Muscle layer of duodenum (tissue), 2 donors: ENCODE results near the gene RPS27L.
A peak's percentile ranks its signal among the peaks of the same experiment; 100 is the strongest.

Experiments
- H3K27ac ChIP-seq: one replicate; pipeline ENCODE4 v1.7.0; 2013; ENCODE audit warnings: mild to moderate bottlenecking, low read length
- H3K27me3 ChIP-seq: one replicate; pipeline ENCODE4 v1.7.0; 2013; ENCODE audit warnings: low read depth, mild to moderate bottlenecking, control low read depth, low read length
- H3K36me3 ChIP-seq, 2 donors: one replicate each; pipeline ENCODE4 v1.7.0; 2013; ENCODE audit warnings: low read length in 2 of 2, control low read depth in 1 of 2, mild to moderate bottlenecking in 1 of 2; ENCODE audit not compliant: insufficient read depth in 2 of 2, control insufficient read depth in 1 of 2
- H3K4me1 ChIP-seq, 2 donors: one replicate each; pipeline ENCODE4 v1.7.0; 2013; ENCODE audit warnings: low read length in 2 of 2, mild to moderate bottlenecking in 2 of 2, control low read depth in 1 of 2, moderate library complexity in 1 of 2; ENCODE audit not compliant: insufficient read depth in 2 of 2, control insufficient read depth in 1 of 2
- H3K4me3 ChIP-seq, 2 donors: one replicate each; pipeline ENCODE4 v1.7.0; 2013; ENCODE audit warnings: low read length in 2 of 2, low read depth in 1 of 2, mild to moderate bottlenecking in 1 of 2
- H3K9me3 ChIP-seq, 2 donors: one replicate each; pipeline ENCODE4 v1.7.0; 2013; ENCODE audit warnings: low read length in 2 of 2, control low read depth in 1 of 2, mild to moderate bottlenecking in 1 of 2; ENCODE audit not compliant: control insufficient read depth in 1 of 2
- donor health status: healthy.

The RPS27L gene

GRCh38 chr15:63134245-63134985 is 22.9 kb downstream of the RPS27L start:
- H3K4me1 ChIP-seq: peaks cover 0 to 4% of the 10 kb centered on the region in 2 donors
- no peaks in the 10 kb centered on the region for H3K27me3 ChIP-seq
- no peaks in the 10 kb centered on the region for H3K9me3 ChIP-seq
- no peak overlapping the region for H3K27ac ChIP-seq
- no peak overlapping the region for H3K4me3 ChIP-seq
- H3K36me3 ChIP-seq: peaks cover 7 to 22% of the 10 kb centered on the region in 2 donors

- Histone ChIP-seq H3K36me3 (peaks cover 7 to 22% of the 10 kb centered on the region in 2 donors), H3K27ac (no peak overlapping the region), H3K27me3 (no peaks in the 10 kb centered on the region), H3K9me3 (no peaks in the 10 kb centered on the region), H3K4me3 (no peak overlapping the region), H3K4me1 (peaks cover 0 to 4% of the 10 kb centered on the region in 2 donors)
Measured at GRCh38 chr15:63133786-63134185, 23.5 kb downstream of the RPS27L start.

- H3K36me3 ChIP-seq: peaks cover 17 to 23% of the 10 kb centered on the region in 2 donors
Measured at GRCh38 chr15:63126726-63127125, 30.6 kb downstream of the RPS27L start.

GRCh38 chr15:63124506-63124905 is 32.8 kb downstream of the RPS27L start:
- H3K27me3 ChIP-seq: no peaks in the 10 kb centered on the region

More at GRCh38 chr15:63126726-63127125, 30.6 kb downstream of the RPS27L start:
- Histone ChIP-seq H3K27ac (no peak overlapping the region), H3K9me3 (no peaks in the 10 kb centered on the region), H3K4me1 (peaks cover 0 to 3% of the 10 kb centered on the region in 2 donors), H3K27me3 (no peaks in the 10 kb centered on the region), H3K4me3 (no peak overlapping the region)

GRCh38 chr15:63122002-63122875 is 35.0 kb downstream of the RPS27L start:
- H3K27ac ChIP-seq: peak overlapping the region; percentile 23
- no peaks in the 10 kb centered on the region for H3K9me3 ChIP-seq
- no peaks in the 10 kb centered on the region for H3K27me3 ChIP-seq
- peak overlapping the region; percentile 85 to 98 for H3K4me3 ChIP-seq
- peaks cover 4 to 7% of the 10 kb centered on the region in 2 donors for H3K36me3 ChIP-seq
- peaks cover 0 to 3% of the 10 kb centered on the region in 2 donors for H3K4me1 ChIP-seq

More at GRCh38 chr15:63124506-63124905, 32.8 kb downstream of the RPS27L start:
- no peak overlapping the region for H3K4me3 ChIP-seq
- peaks cover 11 to 12% of the 10 kb centered on the region in 2 donors for H3K36me3 ChIP-seq
- no peaks in the 10 kb centered on the region for H3K9me3 ChIP-seq
- H3K4me1 ChIP-seq: peaks cover 0 to 3% of the 10 kb centered on the region in 2 donors
- no peak overlapping the region for H3K27ac ChIP-seq

GRCh38 chr15:63121382-63122001 is 35.8 kb downstream of the RPS27L start, which contains the start of gene LACTB:
LACTB (plus strand) TSS chr15:63121861; CDS start chr15:63121872, 11 bp downstream.
- Histone ChIP-seq H3K27ac (peak within 1 kb of the TSS; percentile 97), H3K27me3 (no peaks in the 10 kb centered on the region), H3K9me3 (no peaks in the 10 kb centered on the region), H3K4me1 (peaks cover 0 to 3% of the 10 kb centered on the region in 2 donors), H3K4me3 (peak within 1 kb of the TSS; percentile 85 to 98), H3K36me3 (peaks cover 0 to under 1% of the 10 kb centered on the region in 2 donors)

- Histone ChIP-seq H3K4me1 (peaks cover 0 to 3% of the 10 kb centered on the region in 2 donors), H3K4me3 (no peak overlapping the region), H3K9me3 (no peaks in the 10 kb centered on the region), H3K27ac (no peak overlapping the region), H3K36me3 (no peaks in the 10 kb centered on the region), H3K27me3 (no peaks in the 10 kb centered on the region)
Measured at GRCh38 chr15:63118854-63119253, 38.4 kb downstream of the RPS27L start.

- H3K27me3 ChIP-seq: no peaks in the 10 kb centered on the region
- H3K4me1 ChIP-seq: no peaks in the 10 kb centered on the region
- H3K36me3 ChIP-seq: no peaks in the 10 kb centered on the region
- no peak overlapping the region for H3K4me3 ChIP-seq
- H3K27ac ChIP-seq: no peak overlapping the region
- no peaks in the 10 kb centered on the region for H3K9me3 ChIP-seq
Measured at GRCh38 chr15:63114465-63114864, 42.8 kb downstream of the RPS27L start.

GRCh38 chr15:63112871-63113270 is 44.4 kb downstream of the RPS27L start:
- Histone ChIP-seq H3K4me3 (no peak overlapping the region), H3K36me3 (no peaks in the 10 kb centered on the region), H3K27me3 (no peaks in the 10 kb centered on the region), H3K9me3 (no peaks in the 10 kb centered on the region), H3K27ac (no peak overlapping the region), H3K4me1 (peaks cover 0 to 2% of the 10 kb centered on the region in 2 donors)

GRCh38 chr15:63111481-63111880 is 45.8 kb downstream of the RPS27L start:
- no peaks in the 10 kb centered on the region for H3K27me3 ChIP-seq

More at GRCh38 chr15:63111481-63111880, 45.8 kb downstream of the RPS27L start:
- H3K36me3 ChIP-seq: no peaks in the 10 kb centered on the region
- no peak overlapping the region for H3K4me3 ChIP-seq
- no peak overlapping the region for H3K27ac ChIP-seq
- no peaks in the 10 kb centered on the region for H3K9me3 ChIP-seq
- H3K4me1 ChIP-seq: peaks cover 0 to 3% of the 10 kb centered on the region in 2 donors
